Heart left ventricle (tissue), 13 donors: ENCODE results near the gene RAVER2.

Source experiments
- CTCF ChIP-seq, 12 donors: fragments of 200-600 bp; sonication (generic) in 4 of 12; IDR thresholded peaks; one replicate each; pipeline versions ENCODE4 v1.5.0 to v1.8.0; 2018 to 2022; ENCODE audit warnings: antibody characterized with exemption in 12 of 12, mild to moderate bottlenecking in 5 of 12
- POLR2A ChIP-seq, 2 donors: fragments of 450-650 bp; IDR thresholded peaks; one replicate each; pipeline ENCODE4 v1.6.1; 2017; ENCODE audit warnings: antibody characterized with exemption in 2 of 2, mild to moderate bottlenecking in 2 of 2, moderate library complexity in 2 of 2
- donor health status: ischemic (EF 13 %, LVEDD 7.1; RV severe dilation, severe dysfunction).
- donor health status: DM: no; HTN: yes; CAD: no.
- donor health status: DM: no; HTN: no; CAD: no.
- donor health status: ischemic (EF 25% LVEDD 6.9; RV normal size, moderate dysfunction).
- donor health status: ischemic (EF 25% LVEDD 5.7; RV mildly dilated, moderate dysfunction).
- donor health status: ischemic (EF 35%, LVEDD 5.7; RV mildly dilated, moderate dysfunction).
- donor health status: nonischemic (EF 11% LVEDD 7.7; RV severe dilation, severe dysfunction).
- donor health status: DM: yes; HTN: yes; CAD: no.
- donor health status: PGD.
- donor health status: ischemic (EF 29% LVEDD 5.4; RV normal size, mild dysfunction).
- donor health status: nonischemic (EF 23%, LVEDD 6.1; RV moderate dilation, normal function).

GRCh38 chr1:64809309-64809708, 64.4 kb downstream of the RAVER2 start:
- TF ChIP-seq CTCF (IDR thresholded peaks at IDR 0.05) (no peak), POLR2A (IDR thresholded peaks at IDR 0.05) (no peak)
